SK-N-MC (cell line): ENCODE measurements around the gene PCDHB1.

Experiments
- DNase-seq: peaks from one replicate; pipeline ENCODE4 v3.0.0-alpha.2; 2011; ENCODE audit warnings: low read depth, low spot score
- H3K27ac ChIP-seq: fragments of 200-600 bp; sonication (generic); 2 replicates; pipeline ENCODE4 v1.5.1; 2016; ENCODE audit warnings: mixed run types
- H3K36me3 ChIP-seq: fragments of 200-600 bp; sonication (generic); 2 replicates; pipeline ENCODE4 v1.6.1; 2017; ENCODE audit warnings: antibody characterized with exemption, low read length, mixed read lengths; ENCODE audit not compliant: insufficient read depth
- H3K4me3 ChIP-seq: fragments of 200-600 bp; sonication (generic); 2 replicates; pipeline ENCODE4 v1.5.1; 2016
- H3K9ac ChIP-seq: fragments of 200-600 bp; sonication (generic); 2 replicates; pipeline ENCODE4 v1.8.0; 2017; ENCODE audit warnings: mixed run types, mixed read lengths; ENCODE audit not compliant: insufficient read length
- H3K9me3 ChIP-seq: fragments of 200-600 bp; sonication (generic); 2 replicates; pipeline ENCODE4 v1.6.1; 2017; ENCODE audit warnings: low read depth, mild to moderate bottlenecking, antibody characterized with exemption, low read length, moderate library complexity, mixed read lengths
- EZH2 ChIP-seq: fragments of 200-600 bp; sonication (generic); IDR thresholded peaks from one replicate; pipeline ENCODE4 v1.6.1; 2017; ENCODE audit warnings: antibody characterized with exemption
- FOXP2 ChIP-seq: optimal IDR thresholded peaks from 2 replicates; pipeline ENCODE3; 2011; ENCODE audit warnings: mild to moderate bottlenecking, moderate library complexity; ENCODE audit not compliant: insufficient read depth; ENCODE audit errors: extremely low read length, control extremely low read depth
- POLR2AphosphoS5 ChIP-seq: IDR thresholded peaks from 2 replicates; pipeline ENCODE4 v1.6.1; 2012; ENCODE audit warnings: mild to moderate bottlenecking, low read depth, low read length, borderline replicate concordance

The PCDHB1 gene, protein sequence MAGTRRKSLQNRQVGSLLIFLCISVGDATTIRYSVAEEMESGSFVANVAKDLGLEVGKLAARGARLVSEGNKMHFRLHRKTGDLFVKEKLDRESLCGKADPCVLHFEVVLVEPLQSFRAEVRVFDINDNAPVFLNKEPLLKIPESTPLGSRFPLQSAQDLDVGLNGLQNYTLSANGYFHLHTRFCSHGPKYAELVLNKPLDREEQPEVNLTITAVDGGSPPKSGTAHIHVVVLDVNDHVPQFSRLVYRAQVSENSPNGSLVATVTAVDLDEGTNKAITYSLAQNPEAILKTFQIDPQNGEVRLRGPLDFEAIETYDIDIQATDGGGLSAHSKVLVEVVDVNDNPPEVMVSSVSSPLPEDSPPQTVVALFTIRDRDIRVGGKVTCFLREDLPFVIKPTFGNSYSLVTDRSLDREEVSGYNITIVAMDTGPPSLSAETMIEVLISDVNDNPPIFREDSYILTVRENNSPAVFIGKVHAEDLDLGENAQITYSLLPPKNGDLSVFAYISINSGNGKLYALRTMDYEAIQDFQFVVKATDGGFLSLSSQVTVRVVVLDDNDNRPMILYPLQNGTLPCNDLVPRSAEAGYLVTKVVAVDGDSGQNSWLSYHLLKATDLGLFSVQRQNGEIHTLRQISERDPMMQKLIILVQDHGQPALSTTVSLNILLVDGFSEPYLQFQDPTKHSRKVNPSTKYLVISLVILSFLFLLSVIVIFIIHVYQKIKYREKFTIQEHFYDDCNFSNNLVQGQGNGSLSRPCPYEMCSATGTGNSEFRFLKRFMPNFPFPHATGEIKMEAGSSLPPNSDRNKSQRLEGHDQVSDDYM

GRCh38 chr5:141050622-141051520, at the start of gene PCDHB1:
PCDHB1 (plus strand) TSS chr5:141051374; CDS start chr5:141051471, 97 bp downstream.
- no peak for DNase-seq
- Histone ChIP-seq H3K9me3 (no peaks in the 10 kb centered on the region), H3K9ac (no peak within 1 kb of the TSS), H3K27ac (no peak within 1 kb of the TSS), H3K36me3 (no peaks in the 10 kb centered on the region), H3K4me3 (peak within 1 kb of the TSS; percentile 79)
- TF ChIP-seq POLR2AphosphoS5 (no peak), FOXP2 (no peak), EZH2 (no peak)

GRCh38 chr5:141001446-141001843, 49.7 kb upstream of the PCDHB1 start:
- H3K4me3 ChIP-seq: no peak overlapping the region
- H3K9ac ChIP-seq: no peak overlapping the region
- H3K9me3 ChIP-seq: no peaks in the 10 kb centered on the region
- H3K36me3 ChIP-seq: no peaks in the 10 kb centered on the region
- TF ChIP-seq EZH2 (no peak), FOXP2 (no peak), POLR2AphosphoS5 (no peak)
- no peak for DNase-seq
- no peak overlapping the region for H3K27ac ChIP-seq

DNA sequence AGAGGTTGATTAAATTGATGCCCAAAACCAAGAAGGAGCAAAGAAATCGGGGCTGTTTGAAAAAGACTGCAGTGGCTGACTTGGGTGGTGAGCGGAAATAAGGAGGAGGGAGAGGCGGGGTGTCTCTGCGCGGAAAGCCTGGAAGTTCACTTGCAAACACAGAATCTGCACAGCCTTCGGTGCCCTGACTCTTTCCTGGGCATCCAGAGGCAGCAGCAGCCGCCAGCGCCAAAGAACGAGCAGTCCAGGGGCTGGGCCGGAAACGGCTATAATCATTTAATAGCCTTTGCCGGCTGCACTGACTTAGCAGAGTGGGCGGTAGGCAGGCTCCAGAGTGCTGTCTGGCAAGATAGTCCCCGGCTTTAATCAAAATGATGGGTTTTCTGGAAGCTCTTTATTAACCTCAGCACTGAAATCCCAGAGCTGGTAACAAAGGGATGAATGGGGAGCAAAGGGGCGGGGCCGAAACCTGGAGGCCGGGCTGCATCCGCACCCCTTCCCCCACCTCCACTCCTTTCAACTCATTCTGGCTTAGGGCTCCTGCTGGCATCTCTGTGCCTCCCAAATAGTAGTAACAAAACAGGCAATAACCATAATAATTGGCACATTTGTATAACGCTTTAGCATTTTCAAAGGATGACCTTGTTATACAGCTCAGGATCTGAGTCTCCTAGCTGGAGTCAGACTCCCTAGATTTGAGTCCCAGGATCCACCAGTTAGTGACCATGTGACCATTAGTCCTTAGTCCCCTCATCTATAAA, 49.1 kb upstream of the PCDHB1 start:
- TF ChIP-seq FOXP2: no peak
- TF ChIP-seq POLR2AphosphoS5: no peak
- TF ChIP-seq EZH2: no peak
- Histone ChIP-seq H3K4me3 (no peak overlapping the region), H3K9ac (no peak overlapping the region), H3K27ac (no peak overlapping the region), H3K9me3 (no peaks in the 10 kb centered on the region), H3K36me3 (no peaks in the 10 kb centered on the region)
- no peak for DNase-seq

GRCh38 chr5:141002605-141002965, 48.6 kb upstream of the PCDHB1 start:
- H3K9ac ChIP-seq: no peak overlapping the region
- H3K36me3 ChIP-seq: no peaks in the 10 kb centered on the region
- DNase-seq: no peak
- TF ChIP-seq FOXP2 (no peak), POLR2AphosphoS5 (no peak), EZH2 (no peak)
- no peaks in the 10 kb centered on the region for H3K9me3 ChIP-seq
- no peak overlapping the region for H3K27ac ChIP-seq
- no peak overlapping the region for H3K4me3 ChIP-seq

GRCh38 chr5:141003031-141003430, 48.1 kb upstream of the PCDHB1 start:
- Histone ChIP-seq H3K4me3 (no peak overlapping the region), H3K9me3 (no peaks in the 10 kb centered on the region), H3K27ac (no peak overlapping the region), H3K36me3 (no peaks in the 10 kb centered on the region), H3K9ac (no peak overlapping the region)
- TF ChIP-seq EZH2: no peak
- TF ChIP-seq POLR2AphosphoS5: no peak
- no peak for TF ChIP-seq FOXP2
- DNase-seq: no peak

DNA sequence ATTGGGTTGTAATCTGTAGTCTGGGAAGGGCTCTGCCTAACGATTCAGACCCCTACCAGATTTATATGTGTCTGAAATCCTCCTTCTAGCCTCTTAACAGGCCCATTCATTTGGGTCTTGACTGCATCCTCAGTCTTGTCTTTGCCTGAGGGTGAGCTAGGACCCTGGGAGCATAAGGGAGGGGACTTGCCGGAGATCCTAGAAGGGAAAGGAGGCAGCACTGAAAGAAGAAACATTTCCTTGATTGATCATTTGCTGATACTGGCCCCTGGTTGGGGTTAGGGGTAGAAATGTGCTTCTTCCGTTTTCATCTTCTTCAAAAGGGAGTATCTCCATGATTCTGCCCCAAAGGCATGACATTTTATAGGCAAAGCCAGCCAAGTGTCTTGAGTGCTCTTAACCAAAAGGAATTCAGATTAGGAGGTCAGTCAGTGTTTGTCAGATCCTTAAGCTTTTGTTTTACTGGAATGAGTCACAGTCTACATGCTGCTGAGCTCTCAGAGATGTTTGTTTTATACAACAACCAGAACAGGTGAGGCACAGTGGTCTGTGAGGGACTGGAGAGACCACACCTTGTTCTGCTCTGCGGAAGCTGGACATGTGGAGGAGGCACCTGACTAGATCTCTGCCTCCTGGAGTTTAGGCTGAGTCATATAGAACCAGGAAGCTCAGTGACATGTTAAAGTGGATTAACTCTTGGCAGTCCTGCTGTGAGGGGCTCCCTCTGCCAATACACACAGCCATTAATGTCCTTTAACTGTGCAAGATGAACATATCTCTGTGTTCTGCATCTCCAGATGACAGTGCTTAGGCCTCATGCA, 47.2 kb upstream of the PCDHB1 start:
- DNase-seq: peak; percentile 14
- Histone ChIP-seq H3K36me3 (no peaks in the 10 kb centered on the region; the same call in 1 of the 2 replicates), H3K27ac (peak overlapping the region; percentile 79), H3K4me3 (peak overlapping the region; percentile 4), H3K9ac (no peak overlapping the region), H3K9me3 (no peaks in the 10 kb centered on the region)
- no peak for TF ChIP-seq EZH2
- TF ChIP-seq FOXP2: no peak
- TF ChIP-seq POLR2AphosphoS5: no peak

DNA sequence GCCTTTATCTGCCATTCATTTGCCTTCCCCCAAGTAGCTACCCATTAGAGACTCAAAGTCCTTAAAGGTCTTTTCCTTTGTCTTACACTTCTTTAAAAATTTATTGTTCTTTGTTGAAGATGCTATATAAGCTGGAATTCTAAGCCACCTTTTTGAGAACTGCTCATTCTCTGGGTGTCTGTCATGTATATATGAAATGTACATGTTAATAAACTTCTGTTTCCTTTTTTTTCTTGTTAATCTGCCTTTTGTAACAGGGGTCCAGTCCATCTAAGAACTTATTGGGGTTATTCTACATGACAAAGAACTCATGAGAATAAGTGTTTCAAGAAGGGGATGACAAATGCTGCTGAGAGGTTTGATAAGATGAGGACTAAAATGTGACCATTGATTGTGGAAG, 43.4 kb upstream of the PCDHB1 start:
- H3K9me3 ChIP-seq: no peaks in the 10 kb centered on the region
- H3K27ac ChIP-seq: no peak overlapping the region
- no peak overlapping the region for H3K4me3 ChIP-seq

More for the DNA sequence above, 43.4 kb upstream of the PCDHB1 start:
- H3K9ac ChIP-seq: no peak overlapping the region
- peaks cover 16% of the 10 kb centered on the region for H3K36me3 ChIP-seq
- TF ChIP-seq EZH2 (no peak), POLR2AphosphoS5 (no peak), FOXP2 (no peak)
- DNase-seq: no peak
